Measurements from ENCODE around the gene ALG1L2. TPM values are rescaled to one million over a fixed set of nuclear protein-coding genes. Genes with fewer than 3 reads are reported as not detected.
"Not testable (repeated sequence)": the region's sequence is repeated elsewhere in the genome, so short reads cannot be mapped to it uniquely, and the experiment has no call there.

ALG1L2 gene
- polyA plus RNA-seq, 1 experiment: 0.29 TPM

- POLR2A ChIA-PET; H3K27me3 ChIP-seq (ENCODE audit: control insufficient read depth, insufficient read depth, low read length); H3K9me3 ChIP-seq (ENCODE audit: control insufficient read depth, insufficient read depth, low read length); CTCF ChIA-PET; DNase-seq (ENCODE audit: low read depth, low spot score); H3K27ac ChIP-seq (ENCODE audit: low read depth, low read length); H3K4me3 ChIP-seq (ENCODE audit: low read depth, low read length): not testable (repeated sequence)
Observed at GRCh38 chr3:130058267-130058657, 23.4 kb upstream of the ALG1L2 start.

- CTCF ChIA-PET; DNase-seq (ENCODE audit: low read depth, low spot score); POLR2A ChIA-PET; H3K4me3 ChIP-seq (ENCODE audit: low read depth, low read length); H3K9me3 ChIP-seq (ENCODE audit: control insufficient read depth, insufficient read depth, low read length); H3K27ac ChIP-seq (ENCODE audit: low read depth, low read length); H3K27me3 ChIP-seq (ENCODE audit: control insufficient read depth, insufficient read depth, low read length): not testable (repeated sequence)
Observed at GRCh38 chr3:130058716-130059115, 22.9 kb upstream of the ALG1L2 start.

GRCh38 chr3:130059162-130059561 is 22.5 kb upstream of the ALG1L2 start:
- CTCF ChIA-PET, POLR2A ChIA-PET: not testable (repeated sequence)

GRCh38 chr3:130073582-130073981 is 8.0 kb upstream of the ALG1L2 start:
- POLR2A ChIA-PET: no interaction called here
- Histone ChIP-seq H3K9me3 (ENCODE audit: control insufficient read depth, insufficient read depth, low read length) (no peaks in the 10 kb centered on the region), H3K27me3 (ENCODE audit: control insufficient read depth, insufficient read depth, low read length) (no peaks in the 10 kb centered on the region), H3K4me3 (ENCODE audit: low read depth, low read length) (no peak overlapping the region), H3K27ac (ENCODE audit: low read depth, low read length) (no peak overlapping the region)
- no peak for DNase-seq (ENCODE audit: low read depth, low spot score)
- CTCF ChIA-PET: no interaction called here
- no peak for TF ChIP-seq CTCF (IDR thresholded peaks at IDR 0.05; ENCODE audit: low read depth, low read length)

More at GRCh38 chr3:130059162-130059561, 22.5 kb upstream of the ALG1L2 start:
- DNase-seq (ENCODE audit: low read depth, low spot score); H3K9me3 ChIP-seq (ENCODE audit: control insufficient read depth, insufficient read depth, low read length); H3K27ac ChIP-seq (ENCODE audit: low read depth, low read length); H3K4me3 ChIP-seq (ENCODE audit: low read depth, low read length); H3K27me3 ChIP-seq (ENCODE audit: control insufficient read depth, insufficient read depth, low read length): not testable (repeated sequence)

GRCh38 chr3:130077636-130078035 is 4.0 kb upstream of the ALG1L2 start:
- Histone ChIP-seq H3K27me3 (ENCODE audit: control insufficient read depth, insufficient read depth, low read length) (no peaks in the 10 kb centered on the region), H3K4me3 (ENCODE audit: low read depth, low read length) (no peak overlapping the region), H3K9me3 (ENCODE audit: control insufficient read depth, insufficient read depth, low read length) (no peaks in the 10 kb centered on the region), H3K27ac (ENCODE audit: low read depth, low read length) (no peak overlapping the region)
- no peak for DNase-seq (ENCODE audit: low read depth, low spot score)
- POLR2A ChIA-PET: no interaction called here
- CTCF ChIA-PET: no interaction called here
- no peak for TF ChIP-seq CTCF (IDR thresholded peaks at IDR 0.05; ENCODE audit: low read depth, low read length)

- CTCF ChIA-PET; H3K27me3 ChIP-seq (ENCODE audit: control insufficient read depth, insufficient read depth, low read length); POLR2A ChIA-PET; H3K27ac ChIP-seq (ENCODE audit: low read depth, low read length); H3K9me3 ChIP-seq (ENCODE audit: control insufficient read depth, insufficient read depth, low read length); H3K4me3 ChIP-seq (ENCODE audit: low read depth, low read length); DNase-seq (ENCODE audit: low read depth, low spot score): not testable (repeated sequence)
Observed at GRCh38 chr3:130083363-130084090, 1.9 kb downstream of the ALG1L2 start.

GRCh38 chr3:130084436-130084980 is 2.9 kb downstream of the ALG1L2 start:
- TF ChIP-seq CTCF (IDR thresholded peaks at IDR 0.05; ENCODE audit: low read depth, low read length): no peak
- no peak for DNase-seq (ENCODE audit: low read depth, low spot score)
- H3K9me3 ChIP-seq (ENCODE audit: control insufficient read depth, insufficient read depth, low read length): no peaks in the 10 kb centered on the region
- no peak overlapping the region for H3K4me3 ChIP-seq (ENCODE audit: low read depth, low read length)
- H3K27ac ChIP-seq (ENCODE audit: low read depth, low read length): no peak overlapping the region
- H3K27me3 ChIP-seq (ENCODE audit: control insufficient read depth, insufficient read depth, low read length): no peaks in the 10 kb centered on the region
- ChIA-PET CTCF (no interaction called here), POLR2A (no interaction called here)

Measured in AG04450 (cell line).